Right atrium auricular region (tissue), 2 donors: ENCODE results near the gene KCNH2. TPM values are rescaled to one million over a fixed set of nuclear protein-coding genes. Genes with fewer than 3 reads are reported as not detected.

Source experiments
- DNase-seq: peaks from one replicate; pipeline ENCODE4 v3.0.0-alpha.2; 2019; ENCODE audit warnings: low spot score
- H3K27ac ChIP-seq, 2 donors: fragments of 200-600 bp; sonication (generic); 1 replicate in 1 of 2; 2 replicates in 1 of 2; pipeline ENCODE4 v1.5.1; 2016 to 2019
- H3K27me3 ChIP-seq, 2 donors: fragments of 200-600 bp; sonication (generic); one replicate each; pipeline versions ENCODE4 v1.5.1 to v1.6.0; 2017 to 2019
- H3K36me3 ChIP-seq: fragments of 200-600 bp; sonication (generic); one replicate; pipeline ENCODE4 v1.5.1; 2016
- H3K4me1 ChIP-seq, 2 donors: fragments of 200-600 bp; sonication (generic); one replicate each; pipeline versions ENCODE4 v1.5.1 to v1.6.0; 2017 to 2019
- H3K4me3 ChIP-seq, 2 donors: fragments of 200-600 bp; sonication (generic); 1 replicate in 1 of 2; 2 replicates in 1 of 2; pipeline ENCODE4 v1.5.1; 2017 to 2019; ENCODE audit warnings: mild to moderate bottlenecking in 1 of 2, moderate library complexity in 1 of 2
- H3K9me3 ChIP-seq, 2 donors: fragments of 200-600 bp; sonication (generic); one replicate each; pipeline ENCODE4 v1.5.1; 2019
- CTCF ChIP-seq, 2 donors: fragments of 200-600 bp; sonication (generic); IDR thresholded peaks; one replicate each; pipeline ENCODE4 v1.5.1; 2019; ENCODE audit warnings: antibody characterized with exemption in 2 of 2
- total RNA-seq, 2 donors: library from RNA; depleted of rRNA; stranded (reverse); fragments of >200 nt; gene quantifications; one replicate each; pipeline ENCODE4 v1.1.0, GENCODE V29; 2016

KCNH2 gene
- total RNA-seq, 2 donors from 2014 or later = 119 to 128 TPM

- DNase-seq = no peak
- H3K4me3 ChIP-seq = no peak overlapping the region
- H3K27ac ChIP-seq = no peak overlapping the region
- TF ChIP-seq CTCF (IDR thresholded peaks at IDR 0.05) = no peak
- no peaks in the 10 kb centered on the region for H3K36me3 ChIP-seq
- H3K4me1 ChIP-seq = peaks cover 0 to 53% of the 10 kb centered on the region in 2 donors
- H3K27me3 ChIP-seq = no peaks in the 10 kb centered on the region
- no peaks in the 10 kb centered on the region for H3K9me3 ChIP-seq
These were observed 32.4 kb upstream of the KCNH2 start for GRCh38 chr7:151010307-151011096.

GRCh38 chr7:151010037-151010306 is 31.9 kb upstream of the KCNH2 start:
- Histone ChIP-seq H3K27ac (no peak overlapping the region), H3K27me3 (no peaks in the 10 kb centered on the region), H3K36me3 (no peaks in the 10 kb centered on the region), H3K4me3 (no peak overlapping the region), H3K9me3 (no peaks in the 10 kb centered on the region), H3K4me1 (peaks cover 0 to 53% of the 10 kb centered on the region in 2 donors)
- no peak for DNase-seq
- no peak for TF ChIP-seq CTCF (IDR thresholded peaks at IDR 0.05)

GRCh38 chr7:151009327-151010036 is 31.4 kb upstream of the KCNH2 start:
- no peak for TF ChIP-seq CTCF (IDR thresholded peaks at IDR 0.05)
- no peak overlapping the region for H3K4me3 ChIP-seq
- no peaks in the 10 kb centered on the region for H3K9me3 ChIP-seq
- no peaks in the 10 kb centered on the region for H3K27me3 ChIP-seq
- no peaks in the 10 kb centered on the region for H3K36me3 ChIP-seq
- peaks cover 0 to 53% of the 10 kb centered on the region in 2 donors for H3K4me1 ChIP-seq
- no peak overlapping the region for H3K27ac ChIP-seq
- no peak for DNase-seq

GRCh38 chr7:151008511-151009323 is 30.6 kb upstream of the KCNH2 start:
- DNase-seq = peak; percentile 73
- Histone ChIP-seq H3K27ac (peak overlapping the region in 1 of 2 donors; percentile 14), H3K36me3 (no peaks in the 10 kb centered on the region), H3K9me3 (no peaks in the 10 kb centered on the region), H3K4me3 (peak overlapping the region in 1 of 2 donors; percentile 30), H3K27me3 (no peaks in the 10 kb centered on the region), H3K4me1 (peaks cover 0 to 48% of the 10 kb centered on the region in 2 donors)
- peak; percentile 85 to 88 for TF ChIP-seq CTCF (IDR thresholded peaks at IDR 0.05)

DNA sequence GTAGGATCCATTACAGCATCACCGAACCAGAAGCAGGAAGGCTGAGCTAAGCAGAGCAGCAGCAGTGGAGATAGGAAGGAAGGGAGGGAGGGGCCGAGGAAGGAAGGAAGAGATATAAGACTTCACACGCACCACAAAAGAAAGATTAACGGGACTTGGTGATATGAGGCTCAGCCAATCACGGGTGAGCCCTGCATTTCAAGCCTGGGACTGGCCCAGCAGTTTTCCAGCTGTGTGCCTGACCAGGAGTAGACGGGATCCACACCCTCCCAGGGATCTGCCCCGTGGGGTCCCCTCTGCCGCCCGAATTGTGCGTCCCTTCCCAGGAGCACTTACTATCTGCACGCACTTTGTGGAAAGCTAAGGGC is 30.0 kb upstream of the KCNH2 start:
- Histone ChIP-seq H3K27me3 (no peaks in the 10 kb centered on the region), H3K4me1 (peaks cover 0 to 43% of the 10 kb centered on the region in 2 donors), H3K4me3 (peak overlapping the region in 1 of 2 donors; percentile 30), H3K36me3 (no peaks in the 10 kb centered on the region), H3K9me3 (no peaks in the 10 kb centered on the region), H3K27ac (peak overlapping the region in 1 of 2 donors; percentile 14)
- no peak for DNase-seq
- no peak for TF ChIP-seq CTCF (IDR thresholded peaks at IDR 0.05)
